ENCODE measurements around the gene MFAP5.
"Not testable (repeated sequence)": the region's sequence is repeated elsewhere in the genome, so short reads cannot be mapped to it uniquely, and the experiment has no call there.

The MFAP5 gene

DNA sequence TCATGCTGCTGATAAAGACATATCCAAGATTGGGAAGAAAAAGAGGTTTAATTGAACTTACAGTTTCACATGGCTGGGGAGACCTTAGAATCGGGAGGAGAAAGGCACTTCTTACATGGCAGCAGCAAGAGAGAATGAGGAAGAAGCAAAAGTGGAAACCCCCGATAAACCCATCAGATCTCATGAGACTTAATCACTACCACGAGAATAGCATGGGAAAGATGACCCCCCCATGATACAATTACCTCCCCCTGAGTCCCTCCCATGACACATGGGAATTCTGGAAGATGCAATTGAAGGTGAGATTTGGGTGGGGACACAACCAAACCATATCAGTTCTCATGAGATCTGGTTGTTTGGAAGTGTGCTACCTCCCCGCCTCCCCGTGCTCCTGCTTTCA is 9.8 kb upstream of the MFAP5 start:
- DNase-seq = no peak

DNA sequence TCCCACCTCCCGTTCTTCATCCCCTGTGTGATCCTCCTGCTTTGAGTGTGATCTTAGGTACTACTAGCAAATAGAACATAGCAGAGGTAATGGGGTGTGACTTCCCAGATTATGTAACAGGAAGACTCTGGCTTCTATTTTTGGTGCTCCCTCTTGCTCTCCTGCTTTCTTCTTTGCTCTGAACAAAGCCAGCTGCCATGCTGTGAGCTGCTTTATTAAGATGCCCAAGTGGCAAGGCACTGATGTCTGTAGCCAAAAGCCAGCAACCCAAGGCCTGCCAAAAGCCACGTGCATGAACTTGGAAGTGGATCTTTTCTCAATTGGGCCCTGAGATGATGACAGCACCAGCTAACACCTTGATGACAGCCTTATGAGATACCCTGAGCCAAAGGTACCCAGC is 5.8 kb upstream of the MFAP5 start:
- no peak for DNase-seq

DNA sequence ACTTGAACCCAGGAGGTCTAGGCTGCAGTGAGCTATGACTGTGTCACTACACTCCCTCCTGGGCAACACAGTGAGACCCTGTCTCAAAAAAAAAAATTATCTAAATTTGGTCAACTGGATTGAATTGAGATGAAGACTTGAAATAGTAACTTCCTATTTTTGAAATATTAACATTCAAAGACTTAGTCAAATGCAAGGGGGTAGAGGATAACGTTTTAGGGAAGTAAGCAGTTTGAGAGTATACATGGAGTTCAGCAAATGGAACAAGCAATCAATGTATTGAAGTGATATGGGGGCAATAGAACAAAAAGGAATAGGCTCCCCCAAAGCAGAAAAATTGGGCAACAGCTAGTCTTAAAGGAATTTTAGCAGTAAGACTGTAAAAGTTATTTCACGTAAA is 4.6 kb upstream of the MFAP5 start:
- peak; percentile 71 to 72 for DNase-seq

DNA sequence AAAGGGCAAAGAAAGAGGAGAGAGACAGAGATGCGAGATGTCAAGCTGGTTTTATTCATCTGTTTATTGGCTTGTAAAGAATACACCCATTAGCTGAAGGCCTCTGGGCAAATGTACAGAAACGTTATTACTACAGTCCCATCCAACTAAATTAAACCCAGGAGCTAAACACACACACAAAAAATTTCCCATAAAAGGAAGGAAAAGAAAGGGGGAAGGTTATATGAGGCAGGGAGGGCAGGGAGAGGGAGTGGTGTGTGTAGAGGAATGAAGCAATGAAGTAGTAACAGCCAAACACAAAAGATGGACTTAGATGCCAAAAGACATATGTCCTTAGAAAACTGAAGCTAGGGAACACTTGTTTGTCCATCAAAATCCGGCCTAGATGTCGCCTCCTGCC is 3.1 kb upstream of the MFAP5 start:
- DNase-seq = no peak

DNA sequence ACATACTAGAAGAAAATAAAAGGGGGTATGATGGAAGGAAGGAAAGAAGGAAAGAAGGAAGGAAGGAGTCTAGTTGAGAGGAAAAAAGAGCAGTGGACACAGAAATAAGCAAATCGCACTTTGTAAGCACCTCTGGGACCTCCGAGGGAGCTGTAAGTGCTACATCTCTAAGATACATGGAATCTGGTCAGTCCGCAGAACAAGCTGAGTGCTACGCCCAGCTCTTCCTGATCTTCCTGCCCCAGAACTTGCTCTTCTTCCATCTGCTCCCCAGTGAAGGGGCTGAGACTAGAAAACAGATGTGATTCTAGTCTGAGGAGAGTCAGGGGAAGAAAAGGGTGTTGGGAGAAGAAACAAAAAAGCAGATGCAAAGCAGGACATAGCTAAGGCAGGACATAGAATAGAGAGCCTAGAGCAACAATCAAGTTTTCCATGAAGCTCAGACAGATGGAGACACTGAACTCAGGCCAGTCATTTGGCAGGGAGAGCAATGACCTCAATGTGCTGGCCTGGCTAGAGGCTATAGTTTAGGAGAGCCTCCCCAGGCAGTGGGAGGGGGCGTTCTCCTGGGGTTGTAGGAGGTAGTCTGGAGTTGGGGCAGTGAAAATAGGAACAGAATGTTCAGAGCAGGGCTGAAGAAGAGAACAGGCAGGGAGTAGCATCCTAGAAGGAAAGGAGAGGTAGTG is 1.7 kb upstream of the MFAP5 start:
- DNase-seq = no peak

DNA sequence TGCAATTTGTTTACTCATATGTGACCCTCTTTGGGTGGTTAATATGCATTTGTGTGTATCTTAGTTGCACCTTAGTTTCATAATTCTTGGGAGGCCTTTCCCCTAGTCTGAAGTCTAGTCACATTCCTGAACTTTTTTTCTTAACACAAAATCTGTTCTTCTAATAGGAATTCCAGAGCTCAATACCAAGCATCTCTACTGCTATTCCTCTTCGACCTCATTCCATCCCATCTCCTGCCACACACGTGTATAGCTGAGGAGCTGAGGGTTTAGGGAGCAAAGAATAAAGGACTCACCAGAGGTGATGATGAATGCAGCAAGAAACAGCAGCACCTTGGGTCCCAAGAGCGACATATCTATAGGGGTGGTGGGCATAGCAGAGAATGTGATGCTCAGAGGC is 875 bp downstream of the MFAP5 start:
- no peak for DNase-seq

DNA sequence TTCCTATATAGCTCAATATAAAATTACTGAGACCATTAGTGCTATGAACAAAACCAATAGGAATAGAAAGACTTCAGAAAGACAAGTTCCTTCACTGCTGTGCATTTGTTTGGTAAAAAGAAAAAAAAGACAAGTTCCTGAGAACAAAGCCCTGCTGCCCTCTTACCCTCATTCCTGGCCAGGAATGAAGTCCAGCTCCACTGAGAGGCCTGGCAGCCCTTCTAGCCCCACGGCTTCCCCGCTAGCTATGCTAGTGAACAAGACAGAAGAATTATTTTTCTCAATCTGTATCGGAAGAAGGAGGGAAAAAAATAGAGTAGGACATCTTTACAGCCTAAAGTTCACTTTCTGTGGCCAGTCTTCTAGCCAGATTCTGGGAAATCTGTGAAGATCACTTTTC is 1.6 kb downstream of the MFAP5 start:
- DNase-seq = no peak

DNA sequence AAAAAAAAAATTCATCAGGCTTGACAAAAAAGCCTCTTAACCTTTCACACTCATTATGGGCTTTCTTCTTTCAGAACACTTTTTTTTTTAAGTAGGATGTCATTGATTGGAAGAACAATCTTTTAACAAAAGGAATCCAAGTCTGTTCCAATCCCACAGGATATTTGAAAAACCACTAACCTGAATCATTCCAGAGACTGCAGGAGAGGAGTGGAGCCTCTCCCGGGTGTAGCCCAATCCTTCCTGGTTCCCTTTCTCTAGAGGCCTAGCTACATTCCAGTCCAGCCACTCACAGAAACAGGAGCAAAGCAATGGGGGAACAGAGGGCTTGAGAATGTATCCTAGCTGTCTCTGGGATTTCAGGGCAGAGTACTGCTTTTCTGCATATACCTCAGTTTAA is 4.3 kb downstream of the MFAP5 start:
- no peak for DNase-seq

DNA sequence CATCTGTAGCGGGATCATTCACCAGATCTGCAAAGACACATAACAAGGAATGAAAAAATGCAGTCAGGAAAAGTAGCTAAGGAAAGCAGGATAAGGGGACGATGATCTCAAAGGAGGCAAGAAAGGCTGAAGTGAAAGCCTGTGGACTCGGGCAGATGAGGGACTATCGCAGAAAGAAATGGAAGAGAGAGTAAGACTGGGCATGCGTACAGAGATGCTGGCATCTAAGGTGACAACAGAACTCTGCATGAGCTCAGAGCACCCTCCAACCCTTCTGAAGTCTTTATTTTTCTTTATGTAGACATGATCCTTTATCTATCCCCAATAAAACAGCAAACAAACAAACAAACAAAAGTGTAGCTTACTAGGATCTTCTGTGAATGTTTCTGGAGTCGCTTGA is 7.2 kb downstream of the MFAP5 start:
- no peak for DNase-seq

DNA sequence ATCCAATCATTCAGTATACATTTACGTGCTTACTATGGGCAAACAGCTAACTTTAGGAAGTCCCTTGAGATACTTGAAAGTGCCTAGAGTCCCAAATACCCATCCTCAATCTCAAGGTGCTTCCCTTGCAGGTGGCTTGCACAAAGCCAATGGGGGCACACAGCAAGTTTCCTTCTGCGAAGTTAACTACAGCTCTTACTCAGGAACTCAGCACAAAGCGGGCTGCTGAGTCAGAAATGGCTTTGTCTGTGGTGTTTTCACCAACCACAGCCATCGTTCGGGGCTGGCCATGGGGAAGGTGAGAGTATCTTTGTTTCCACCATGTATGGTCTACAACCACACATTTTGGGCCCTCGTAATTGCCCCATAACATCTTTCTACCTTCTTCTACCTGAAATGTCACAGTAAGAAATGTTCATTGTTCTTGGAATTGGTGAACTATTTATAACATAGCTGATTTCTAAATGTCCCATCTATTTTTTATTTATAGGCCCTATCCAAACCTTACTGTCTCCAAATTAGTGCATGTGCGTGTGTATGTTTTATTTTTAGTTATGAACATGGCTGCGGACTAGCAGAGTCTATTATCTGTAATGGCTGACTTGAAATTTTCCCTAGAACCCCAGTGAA is 13.9 kb downstream of the MFAP5 start:
- DNase-seq = no peak

DNA sequence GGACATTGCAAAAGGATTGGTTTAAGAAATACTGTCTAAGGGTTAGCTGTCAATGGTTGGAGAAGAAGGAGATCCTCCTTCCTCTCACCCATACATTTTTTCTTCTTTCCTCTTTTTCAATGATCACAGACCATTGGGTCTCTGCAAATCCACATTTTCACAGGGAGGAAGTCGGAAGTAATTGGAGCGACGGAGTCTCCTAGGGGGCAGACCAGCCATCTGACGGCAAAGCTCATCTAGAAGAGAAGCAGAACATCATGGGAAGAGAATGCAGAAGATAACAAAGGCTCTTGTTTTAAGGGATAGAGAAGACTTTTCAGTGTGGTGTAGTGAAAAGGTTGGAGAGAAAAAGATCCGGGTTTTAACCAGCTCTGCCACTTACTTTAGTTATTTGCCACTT is 14.7 kb downstream of the MFAP5 start:
- no peak for DNase-seq

DNA sequence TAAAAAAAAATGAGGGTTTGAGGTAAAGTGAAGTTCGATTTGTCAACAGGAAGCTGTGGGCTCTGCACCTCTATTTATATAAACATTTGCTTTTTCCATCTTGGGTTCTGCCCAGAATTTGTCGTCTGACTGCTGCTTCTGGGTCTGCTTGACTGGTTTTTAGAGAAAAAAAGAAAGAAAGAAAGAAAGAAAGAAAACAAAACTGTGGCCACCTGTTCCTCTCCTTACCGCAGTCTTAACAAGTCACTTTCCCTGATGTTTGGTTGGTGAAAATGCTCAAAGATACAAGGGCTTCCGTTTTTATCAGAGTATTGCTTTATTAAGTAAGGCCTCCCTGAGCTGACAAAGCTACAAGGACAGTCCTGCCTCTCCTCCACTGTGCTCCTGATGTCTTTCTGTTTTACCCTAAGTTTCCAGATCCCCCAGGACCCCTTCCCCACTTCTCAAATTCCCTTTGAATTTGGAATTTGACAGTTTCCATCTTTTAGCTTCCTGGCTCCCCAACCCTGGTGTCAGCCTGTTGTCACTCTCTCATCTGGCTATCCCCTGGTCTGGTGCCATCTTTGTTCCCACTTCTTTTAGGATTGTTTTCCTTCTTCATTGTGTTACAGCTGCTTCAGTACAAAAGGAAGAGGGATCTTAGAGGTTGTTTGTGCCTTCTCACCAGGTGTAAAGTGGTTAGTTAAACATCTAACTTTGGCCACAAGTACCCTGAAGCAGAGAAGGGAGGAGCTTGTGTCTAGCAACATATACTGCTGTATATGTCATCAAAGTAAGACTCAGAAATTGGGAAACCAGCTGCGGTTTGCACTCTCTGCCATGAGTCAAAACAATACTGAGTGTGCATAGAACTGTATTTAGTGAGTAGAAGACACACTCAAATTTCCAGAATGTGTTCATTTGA is 18.0 kb downstream of the MFAP5 start:
- DNase-seq = no peak

DNA sequence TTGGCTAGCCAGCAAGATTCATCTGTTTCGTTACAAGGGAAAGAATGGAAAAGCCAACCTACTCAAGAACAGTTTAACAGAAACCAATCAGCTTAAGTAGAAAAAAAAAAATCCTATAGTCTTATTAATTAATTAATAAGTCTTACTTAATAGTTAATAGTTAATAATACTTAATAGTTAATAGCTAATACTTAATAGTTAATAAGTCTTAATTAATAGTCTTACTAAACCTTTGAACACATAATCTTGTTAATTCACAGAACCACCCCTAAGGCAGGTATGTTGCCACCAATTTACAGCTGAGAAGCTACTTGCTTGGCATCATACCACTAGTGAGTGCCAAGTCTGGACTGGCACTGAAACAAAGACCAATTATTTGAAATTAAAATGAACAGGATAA is 19.9 kb downstream of the MFAP5 start:
- DNase-seq = no peak

DNA sequence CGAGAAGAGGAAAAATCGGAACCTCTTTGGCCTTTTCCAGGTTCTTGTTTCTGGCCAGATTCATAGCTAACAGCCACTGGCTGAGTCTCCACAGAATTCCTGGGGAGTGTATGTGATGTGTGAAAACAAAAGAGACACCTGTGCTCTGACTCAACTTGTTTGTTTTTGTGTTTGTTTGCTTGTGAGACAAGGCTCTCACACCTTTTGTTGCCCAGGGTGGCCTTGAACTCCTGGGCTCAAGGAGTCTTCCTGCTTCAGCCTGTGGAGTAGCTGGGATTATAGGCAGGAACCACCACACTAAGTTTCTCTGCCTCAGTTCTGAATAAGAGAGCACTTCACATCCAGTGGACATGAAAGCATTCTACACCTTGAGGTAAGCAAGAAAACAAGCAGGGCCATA is 22.7 kb downstream of the MFAP5 start:
- DNase-seq = no peak

DNA sequence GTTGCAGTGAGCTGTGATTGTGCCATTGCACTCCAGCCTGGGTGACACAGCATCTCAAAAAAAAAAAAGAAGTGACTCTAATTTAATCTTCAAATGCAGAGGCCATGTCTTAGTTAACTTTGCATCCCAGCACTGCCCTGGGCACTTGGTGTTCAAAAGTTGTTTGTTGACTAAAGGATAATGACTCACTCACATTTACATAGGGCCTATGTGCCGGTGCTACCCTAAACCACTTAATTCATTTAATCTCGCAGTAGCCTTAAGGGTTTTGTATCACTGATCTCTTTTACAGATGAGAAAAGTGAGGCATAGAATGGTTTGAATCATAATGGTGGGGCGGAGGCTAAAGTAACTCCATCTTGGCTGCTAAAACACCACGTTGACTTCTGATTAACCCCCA is 23.7 kb downstream of the MFAP5 start:
- no peak for DNase-seq

DNA sequence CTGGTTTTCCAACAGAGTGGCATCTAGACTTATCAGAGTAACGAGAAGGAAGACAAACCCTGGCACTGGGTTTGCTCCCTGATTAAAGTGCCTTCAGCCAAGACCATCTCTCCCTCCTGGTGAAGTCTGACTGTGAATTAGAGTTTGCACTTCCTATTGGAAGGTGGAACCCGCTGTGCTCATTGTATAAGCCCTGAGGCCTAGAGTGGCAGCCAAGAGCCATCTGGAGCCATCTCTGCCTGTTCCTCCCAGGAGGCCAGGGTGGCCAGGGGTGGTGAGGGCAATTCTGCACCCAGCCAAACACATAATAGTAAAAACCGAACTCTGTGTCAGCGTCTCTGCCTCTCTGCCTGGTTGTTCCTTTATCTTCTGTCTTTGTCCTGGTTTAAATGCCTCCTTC is 25.0 kb downstream of the MFAP5 start:
- no peak for DNase-seq

DNA sequence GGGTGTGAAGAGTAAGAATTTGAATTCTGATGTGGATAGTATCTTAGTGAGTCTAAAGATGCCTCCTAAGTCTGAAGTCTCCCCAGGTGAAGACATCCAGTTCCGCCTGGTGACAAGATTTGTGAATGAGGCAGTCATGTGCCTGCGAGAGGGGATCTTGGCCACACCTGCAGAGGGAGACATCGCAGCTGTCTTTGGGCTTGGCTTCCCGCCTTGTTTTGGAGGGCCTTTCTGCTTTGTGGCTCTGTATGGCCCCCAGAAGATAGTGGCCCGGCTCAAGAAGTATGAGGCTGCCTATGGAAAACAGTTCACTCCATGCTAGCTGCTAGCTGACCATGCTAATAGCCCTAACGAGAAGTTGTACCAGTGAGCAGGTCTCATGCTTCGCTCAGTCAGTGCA is 25.4 kb downstream of the MFAP5 start:
- DNase-seq = no peak

DNA sequence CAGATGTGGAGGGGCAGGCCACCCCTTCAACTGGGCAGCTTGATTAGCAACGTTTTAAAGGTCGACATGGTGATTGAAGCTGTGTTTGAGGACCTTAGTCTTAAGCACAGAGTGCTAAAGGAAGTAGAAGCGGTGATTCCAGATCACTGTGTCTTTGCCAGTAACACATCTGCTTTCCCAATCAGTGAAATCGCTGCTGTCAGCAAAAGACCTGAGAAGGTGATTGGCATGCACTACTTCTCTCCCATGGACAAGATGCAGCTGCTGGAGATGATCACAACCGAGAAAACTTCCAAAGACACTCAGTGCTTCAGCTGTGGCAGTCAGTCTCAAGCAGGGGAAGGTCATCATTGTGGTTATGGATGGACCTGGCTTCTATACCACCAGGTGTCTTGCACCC is 26.0 kb downstream of the MFAP5 start:
- no peak for DNase-seq

DNA sequence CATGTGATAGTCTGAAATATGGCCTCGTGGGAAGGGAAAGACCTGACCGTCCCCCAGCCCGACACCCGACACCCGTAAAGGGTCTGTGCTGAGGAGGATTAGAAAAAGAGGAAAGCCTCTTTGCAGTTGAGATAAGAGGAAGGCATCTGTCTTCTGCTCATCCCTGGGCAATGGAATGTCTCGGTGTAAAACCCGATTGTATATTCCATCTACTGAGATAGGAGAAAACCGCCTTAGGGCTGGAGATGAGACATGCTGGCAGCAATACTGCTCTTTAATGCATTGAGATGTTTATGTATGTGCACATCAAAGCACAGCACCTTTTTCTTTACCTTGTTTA is 26.6 kb downstream of the MFAP5 start:
- not testable (repeated sequence) for DNase-seq

DNA sequence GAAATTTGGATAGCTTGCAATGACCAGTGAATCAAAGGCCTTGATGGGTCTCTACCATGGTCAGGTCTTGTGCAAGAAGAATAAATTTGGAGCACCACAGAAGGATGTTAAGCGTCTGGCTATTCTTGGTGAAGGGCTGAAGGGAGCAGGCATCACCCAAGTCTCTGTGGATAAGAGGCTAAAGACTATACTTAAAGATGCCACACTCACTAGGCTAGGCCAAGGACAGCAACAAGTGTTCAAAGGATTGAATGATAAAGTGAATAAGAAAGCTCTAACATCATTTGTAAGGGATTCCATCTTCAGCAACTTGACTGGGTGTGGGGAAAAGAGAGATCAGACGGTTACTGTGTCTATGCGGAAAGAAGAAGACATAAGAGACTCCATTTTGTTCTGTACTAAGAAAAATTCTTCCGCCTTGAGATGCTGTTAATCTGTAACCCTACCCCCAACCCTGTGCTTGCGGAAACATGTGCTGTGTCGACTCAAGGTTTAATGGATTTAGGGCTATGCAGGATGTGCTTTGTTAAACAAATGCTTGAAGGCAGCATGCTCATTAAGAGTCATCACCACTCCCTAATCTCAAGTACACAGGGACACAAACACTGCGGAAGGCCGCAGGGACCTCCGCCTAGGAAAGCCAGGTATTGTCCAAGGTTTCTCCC is 27.2 kb downstream of the MFAP5 start:
- DNase-seq = not testable (repeated sequence)

DNA sequence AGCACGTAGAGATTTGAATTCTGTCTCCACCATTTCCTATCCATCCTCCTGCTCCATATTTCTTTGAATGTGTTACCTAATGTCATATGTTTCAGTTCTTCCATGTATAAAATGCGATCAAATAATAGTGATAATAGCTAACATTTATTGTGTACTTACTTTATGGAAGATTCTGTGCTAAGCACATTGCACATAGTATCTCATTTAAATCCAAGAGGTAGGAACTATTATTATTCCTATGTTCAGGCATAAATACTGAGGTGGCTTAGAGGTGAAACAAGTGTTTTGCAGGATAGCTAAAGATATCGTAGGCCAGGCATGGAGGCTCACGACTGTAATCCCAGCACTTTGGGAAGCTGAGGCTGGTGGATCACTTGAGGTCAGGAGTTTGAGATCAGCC is 32.5 kb downstream of the MFAP5 start:
- no peak for DNase-seq

DNA sequence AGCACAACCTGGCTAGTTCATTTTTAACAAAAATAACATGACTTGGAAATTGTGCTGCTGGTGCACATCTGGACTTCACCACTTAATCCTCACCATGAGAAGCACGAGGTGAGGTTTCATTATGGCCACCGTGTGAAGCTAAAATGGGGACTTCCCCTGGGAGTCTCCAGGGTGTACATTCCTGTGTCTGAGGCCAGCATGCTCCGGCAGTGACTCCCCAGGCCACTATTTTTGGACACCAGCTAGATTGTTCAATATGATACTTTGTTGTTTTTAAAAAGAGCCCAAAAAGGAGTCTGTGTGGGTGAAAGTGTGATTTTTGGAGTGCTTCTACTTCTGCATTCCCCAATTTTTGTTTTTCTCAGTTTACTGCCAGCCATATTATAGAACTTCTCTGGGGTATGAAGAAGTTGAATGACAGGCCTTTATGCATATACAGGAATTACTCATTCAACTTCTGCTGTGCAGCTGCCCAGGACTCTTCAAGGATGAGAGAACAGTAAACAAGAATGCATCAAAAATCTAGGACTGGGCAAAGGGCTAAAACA is 33.1 kb downstream of the MFAP5 start:
- no peak for DNase-seq

DNA sequence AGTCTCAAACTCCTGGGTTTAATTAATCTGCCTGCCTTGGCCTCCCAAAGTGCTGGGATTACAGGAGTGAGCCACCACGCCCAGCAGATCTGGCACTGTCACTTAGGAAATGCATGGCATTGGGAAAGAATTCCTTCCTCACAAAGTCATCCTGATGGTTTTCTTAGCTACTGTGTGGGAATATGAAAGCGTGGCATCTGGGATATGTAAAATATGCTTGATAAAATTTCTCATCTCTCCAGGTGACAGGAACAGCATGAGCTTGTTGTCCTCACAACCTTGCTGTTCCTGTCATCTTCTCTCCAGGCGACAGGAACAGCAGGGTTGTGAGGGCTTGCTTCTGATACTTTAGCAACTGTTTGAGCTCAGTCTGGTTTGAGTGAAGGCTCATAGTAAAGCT is 33.9 kb downstream of the MFAP5 start:
- DNase-seq = no peak
